Heart right ventricle (tissue), 16 donors: Measurements from ENCODE around the gene ALPP. TPM values are rescaled to one million over a fixed set of nuclear protein-coding genes. Genes with fewer than 3 reads are reported as not detected.
A peak's percentile ranks its signal among the peaks of the same experiment; 100 is the strongest.

ENCODE experiments used
- ATAC-seq, 8 donors: fragments of 200-7000 bp; cut with Tn5 transposase; one replicate each; pipeline ENCODE4 v1.9.1; 2020; ENCODE audit warnings: mild to moderate bottlenecking in 8 of 8, moderate library complexity in 8 of 8, moderate number of reproducible peaks in 1 of 8
- DNase-seq, 2 donors: peaks; one replicate each; pipeline ENCODE4 v3.0.0-alpha.2; 2020
- H3K27ac ChIP-seq, 10 donors: fragments of 200-600 bp; sonication (generic) in 2 of 10; one replicate each; pipeline versions ENCODE4 v1.5.0 to v1.8.0; 2020 to 2022; ENCODE audit warnings: mild to moderate bottlenecking in 3 of 10
- H3K27me3 ChIP-seq, 7 donors: fragments of 200-600 bp; one replicate each; pipeline ENCODE4 v1.8.0; 2021 to 2022; ENCODE audit warnings: mild to moderate bottlenecking in 2 of 7
- H3K36me3 ChIP-seq, 9 donors: fragments of 200-600 bp; sonication (generic) in 1 of 9; one replicate each; pipeline versions ENCODE4 v1.5.0 to v1.8.0; 2020 to 2022; ENCODE audit warnings: mild to moderate bottlenecking in 2 of 9
- H3K4me1 ChIP-seq, 9 donors: fragments of 200-600 bp; sonication (generic) in 1 of 9; one replicate each; pipeline versions ENCODE4 v1.5.0 to v1.8.0; 2020 to 2022; ENCODE audit warnings: mild to moderate bottlenecking in 4 of 9
- H3K4me3 ChIP-seq, 10 donors: fragments of 200-600 bp; sonication (generic) in 2 of 10; one replicate each; pipeline versions ENCODE4 v1.5.0 to v1.8.0; 2020 to 2022; ENCODE audit warnings: mild to moderate bottlenecking in 7 of 10, moderate library complexity in 2 of 10
- H3K9me3 ChIP-seq, 11 donors: fragments of 200-600 bp in 10 of 11; sonication (generic) in 2 of 11; one replicate each; pipeline versions ENCODE4 v1.5.0 to v1.8.0; 2013 to 2022; ENCODE audit warnings: mild to moderate bottlenecking in 2 of 11, control low read depth in 1 of 11, moderate library complexity in 1 of 11
- WGBS, 2 donors: extraction: QIAGEN DNeasy Blood & Tissue Kit; methylation state at CpG; one replicate each; pipeline ENCODE4 v1.1.7; 2013; ENCODE audit warnings: inconsistent platforms in 1 of 2; 5-methylcytosine and 5-hydroxymethylcytosine counted together
- intact Hi-C, 10 donors: fragments of 100-400 bp; cut with DNase I; formaldehyde crosslinking; loops; one replicate each; pipeline versions ENCODE4 v1.11.1 to v1.14.2; 2022
- polyA plus RNA-seq, 2 donors: library from polyadenylated mRNA; stranded (reverse); fragments of 200-250 nt; gene quantifications; one replicate each; pipeline ENCODE4 v1.2.3, GENCODE V29; 2013
- total RNA-seq, 10 donors: library from RNA; stranded (reverse); fragmentation: NEBNext Ultra II Directional in 3 of 10; extraction: Animal tissue kit (Norgen Biotek cat#: 25700) in 3 of 10; gene quantifications; one replicate each; pipeline versions ENCODE4 v1.2.1 to v1.2.4, GENCODE V29; 2021 to 2023
- TF ChIP-seq, protein P1 (sequence below), 9 donors: fragments of 200-600 bp; sonication (generic) in 2 of 9; IDR thresholded peaks; one replicate each; pipeline versions ENCODE4 v1.5.0 to v1.8.0; 2021 to 2022; ENCODE audit warnings: antibody characterized with exemption in 9 of 9, mild to moderate bottlenecking in 5 of 9, moderate library complexity in 1 of 9
- donor health status: Arrhythmogenic right ventricular cardiomyopathy.
- donor health status: ischemic (EF 13 %, LVEDD 7.1; RV severe dilation, severe dysfunction).
- donor health status: healthy with polysubstance abuse.
- donor health status: DM: no; HTN: yes; CAD: no.
- donor health status: DM: no; HTN: no; CAD: no.
- donor health status: ischemic (EF 25% LVEDD 6.9; RV normal size, moderate dysfunction).
- donor health status: ischemic (EF 25% LVEDD 5.7; RV mildly dilated, moderate dysfunction).
- donor health status: healthy.
- donor health status: DM: yes; HTN: yes; CAD: no.
- donor health status: Ischemic cardiomyopathy.
- donor health status: ischemic (EF 35%, LVEDD 5.7; RV mildly dilated, moderate dysfunction).
- donor health status: nonischemic (EF 11% LVEDD 7.7; RV severe dilation, severe dysfunction).
- donor health status: DM: yes; HTN: yes; CAD: no.
- donor health status: PGD.
- donor health status: ischemic (EF 29% LVEDD 5.4; RV normal size, mild dysfunction).
- donor health status: nonischemic (EF 23%, LVEDD 6.1; RV moderate dilation, normal function).

The ALPP gene
- total and polyA plus RNA-seq, 12 donors = not detected

DNA sequence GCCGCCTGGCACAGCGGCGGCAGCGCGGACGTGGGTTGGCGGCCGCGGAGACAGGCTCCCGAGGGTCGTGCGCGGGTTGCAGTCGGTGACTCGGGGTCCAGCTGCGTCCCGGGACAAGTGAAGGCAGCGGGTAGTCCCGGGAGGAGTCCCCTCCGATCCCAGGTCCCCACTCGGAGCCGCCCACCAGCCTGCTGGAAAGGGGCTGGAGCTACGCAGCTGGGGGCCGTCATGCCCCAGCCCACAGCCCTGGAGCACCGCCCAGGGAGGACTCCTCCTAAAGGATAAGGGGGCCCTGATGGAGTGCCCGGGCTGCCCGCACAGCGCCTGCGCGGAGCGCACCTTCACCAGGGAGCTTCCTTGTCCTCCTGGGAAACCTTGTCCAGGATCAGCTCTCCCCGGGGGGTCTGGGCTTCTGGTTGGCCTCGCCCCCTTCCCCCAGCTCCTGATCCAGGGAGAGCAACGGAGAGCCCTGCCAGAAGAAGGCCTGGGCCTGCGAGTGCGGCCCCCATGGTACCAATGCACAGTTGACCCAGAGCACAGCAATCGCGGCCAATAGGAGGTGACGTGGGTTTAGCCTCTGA, 25.9 kb upstream of the ALPP start:
- H3K27me3 ChIP-seq = peaks cover 22 to 76% (median 62%) of the 10 kb centered on the region in 7 donors
- ATAC-seq (peak in 2 of 8 donors; percentile 7 to 32), DNase-seq (no peak)
- peaks cover 0 to 15% (median 9%) of the 10 kb centered on the region in 9 donors for H3K4me1 ChIP-seq
- no peak overlapping the region for H3K4me3 ChIP-seq
- no peaks in the 10 kb centered on the region for H3K36me3 ChIP-seq
- 40 to 46% methylated on average over 31 to 39 of the region's 39 CpGs for WGBS, 2 donors
- intact Hi-C loops = no loop called here
- no peaks in the 10 kb centered on the region for H3K9me3 ChIP-seq
- TF ChIP-seq, protein P1, sequence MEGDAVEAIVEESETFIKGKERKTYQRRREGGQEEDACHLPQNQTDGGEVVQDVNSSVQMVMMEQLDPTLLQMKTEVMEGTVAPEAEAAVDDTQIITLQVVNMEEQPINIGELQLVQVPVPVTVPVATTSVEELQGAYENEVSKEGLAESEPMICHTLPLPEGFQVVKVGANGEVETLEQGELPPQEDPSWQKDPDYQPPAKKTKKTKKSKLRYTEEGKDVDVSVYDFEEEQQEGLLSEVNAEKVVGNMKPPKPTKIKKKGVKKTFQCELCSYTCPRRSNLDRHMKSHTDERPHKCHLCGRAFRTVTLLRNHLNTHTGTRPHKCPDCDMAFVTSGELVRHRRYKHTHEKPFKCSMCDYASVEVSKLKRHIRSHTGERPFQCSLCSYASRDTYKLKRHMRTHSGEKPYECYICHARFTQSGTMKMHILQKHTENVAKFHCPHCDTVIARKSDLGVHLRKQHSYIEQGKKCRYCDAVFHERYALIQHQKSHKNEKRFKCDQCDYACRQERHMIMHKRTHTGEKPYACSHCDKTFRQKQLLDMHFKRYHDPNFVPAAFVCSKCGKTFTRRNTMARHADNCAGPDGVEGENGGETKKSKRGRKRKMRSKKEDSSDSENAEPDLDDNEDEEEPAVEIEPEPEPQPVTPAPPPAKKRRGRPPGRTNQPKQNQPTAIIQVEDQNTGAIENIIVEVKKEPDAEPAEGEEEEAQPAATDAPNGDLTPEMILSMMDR (IDR thresholded peaks at IDR 0.05) = no peak
- H3K27ac ChIP-seq = no peak overlapping the region

DNA sequence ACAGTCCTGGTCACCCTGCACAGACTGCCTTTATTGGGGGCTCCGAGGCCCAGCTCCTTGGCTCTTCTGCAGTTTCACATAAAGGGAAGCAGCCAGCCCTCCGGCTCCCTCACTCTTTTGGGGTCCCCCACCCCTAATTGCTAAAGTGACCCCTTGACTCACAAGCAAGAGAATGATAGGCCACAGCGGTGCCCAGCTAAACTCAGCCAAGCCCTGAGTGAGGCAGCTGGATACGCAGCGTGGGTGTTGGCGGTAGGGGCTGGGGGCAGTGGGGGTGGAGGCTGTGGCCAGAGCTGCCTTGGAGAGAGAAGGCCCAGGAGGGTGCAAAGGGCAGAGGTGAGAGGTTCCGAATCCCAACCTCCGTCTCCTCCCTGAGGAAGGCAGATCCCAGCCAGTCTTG, 25.5 kb upstream of the ALPP start:
- TF ChIP-seq, protein P1 (IDR thresholded peaks at IDR 0.05) = no peak
- DNase-seq = no peak
- H3K36me3 ChIP-seq = no peaks in the 10 kb centered on the region
- no peaks in the 10 kb centered on the region for H3K9me3 ChIP-seq
- H3K4me1 ChIP-seq = peaks cover 0 to 15% (median 9%) of the 10 kb centered on the region in 9 donors
- 83 to 86% methylated on average over 8 of the region's 8 CpGs for WGBS, 2 donors
- intact Hi-C loops = no loop called here
- no peak for ATAC-seq
- H3K27me3 ChIP-seq = peaks cover 22 to 72% (median 62%) of the 10 kb centered on the region in 7 donors
- no peak overlapping the region for H3K27ac ChIP-seq
- H3K4me3 ChIP-seq = no peak overlapping the region

DNA sequence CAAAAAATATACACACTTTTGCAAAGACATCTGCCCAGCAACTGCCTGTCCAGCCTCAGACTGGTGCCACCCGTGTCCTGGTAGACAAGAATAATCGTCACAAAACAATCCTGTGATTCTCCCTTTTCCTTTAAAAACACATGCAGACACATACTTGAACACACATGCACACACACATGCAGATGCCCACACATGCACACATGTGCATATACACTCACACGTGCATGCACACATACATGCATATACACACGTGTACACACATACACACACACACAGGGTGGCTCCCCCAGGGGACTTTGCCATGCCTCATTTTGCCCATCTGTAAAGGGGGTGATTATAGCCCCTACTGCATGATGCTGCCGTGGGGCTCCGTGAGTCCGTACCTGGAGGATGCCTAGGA, 24.9 kb upstream of the ALPP start:
- Histone ChIP-seq H3K36me3 (no peaks in the 10 kb centered on the region), H3K4me1 (peaks cover 0 to 15% (median 9%) of the 10 kb centered on the region in 9 donors), H3K27ac (no peak overlapping the region), H3K4me3 (no peak overlapping the region), H3K27me3 (peaks cover 22 to 66% (median 62%) of the 10 kb centered on the region in 7 donors), H3K9me3 (no peaks in the 10 kb centered on the region)
- intact Hi-C loops = no loop called here
- no peak for ATAC-seq
- WGBS, 2 donors = 79 to 87% methylated on average over 7 of the region's 7 CpGs
- TF ChIP-seq, protein P1 (IDR thresholded peaks at IDR 0.05) = no peak
- DNase-seq = no peak

DNA sequence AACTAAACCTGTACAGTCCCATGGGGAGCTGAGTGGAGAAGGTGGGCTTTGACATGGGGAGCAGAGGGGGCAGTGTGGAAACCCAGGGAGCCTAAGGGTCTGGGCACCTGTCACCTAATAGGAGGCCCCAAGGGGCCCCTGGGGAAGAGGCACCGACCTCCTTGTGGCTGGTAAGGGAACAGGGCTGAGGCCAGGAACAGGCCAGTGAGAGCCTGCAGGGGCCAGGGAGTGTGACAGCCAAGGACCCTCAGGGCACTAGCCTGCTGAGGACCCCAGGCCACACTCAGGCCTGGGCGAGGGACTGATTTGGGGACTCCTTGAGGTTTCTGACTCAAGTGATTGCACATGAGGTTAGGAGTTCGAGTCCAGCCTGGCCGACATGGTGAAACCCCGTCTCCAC, 24.5 kb upstream of the ALPP start:
- ATAC-seq (peak in 1 of 8 donors; percentile 16), DNase-seq (no peak)
- 77 to 93% methylated on average over 5 of the region's 5 CpGs for WGBS, 2 donors
- H3K27ac ChIP-seq = no peak overlapping the region
- no peaks in the 10 kb centered on the region for H3K36me3 ChIP-seq
- no peaks in the 10 kb centered on the region for H3K9me3 ChIP-seq
- no peak overlapping the region for H3K4me3 ChIP-seq
- intact Hi-C loops = no loop called here
- TF ChIP-seq, protein P1 (IDR thresholded peaks at IDR 0.05) = no peak
- H3K27me3 ChIP-seq = peaks cover 22 to 62% (median 60%) of the 10 kb centered on the region in 7 donors
- peaks cover 0 to 15% (median 9%) of the 10 kb centered on the region in 9 donors for H3K4me1 ChIP-seq
